Effector memory CD4-positive, alpha-beta T cell (primary cell): ENCODE measurements around the gene ANXA7.
"Not testable (repeated sequence)": the region's sequence is repeated elsewhere in the genome, so short reads cannot be mapped to it uniquely, and the experiment has no call there.

Experiments
- DNase-seq, 3 donors: peaks; one replicate each; pipeline ENCODE4 v3.0.0-alpha.2; 2020
- H3K27ac ChIP-seq: 2 replicates; pipeline ENCODE4 v1.7.0; 2013; ENCODE audit warnings: mild to moderate bottlenecking, low read length, moderate library complexity; ENCODE audit not compliant: insufficient read depth, poor library complexity, severe bottlenecking
- H3K27me3 ChIP-seq: replicated peaks from 2 replicates; pipeline ENCODE4 v1.7.0; 2013; ENCODE audit warnings: mild to moderate bottlenecking, low read length; ENCODE audit not compliant: insufficient read depth, control insufficient read depth, poor library complexity, severe bottlenecking
- H3K36me3 ChIP-seq: 2 replicates; pipeline ENCODE4 v1.7.0; 2013; ENCODE audit warnings: mild to moderate bottlenecking, low read length, moderate library complexity; ENCODE audit not compliant: control insufficient read depth, insufficient read depth
- H3K4me1 ChIP-seq: 2 replicates; pipeline ENCODE4 v1.7.0; 2013; ENCODE audit warnings: low read length, mild to moderate bottlenecking; ENCODE audit not compliant: control insufficient read depth, insufficient read depth, poor library complexity, severe bottlenecking
- H3K4me3 ChIP-seq: 2 replicates; pipeline ENCODE4 v1.7.0; 2013; ENCODE audit warnings: low read length, low read depth, mild to moderate bottlenecking; ENCODE audit not compliant: insufficient read depth, poor library complexity, severe bottlenecking
- H3K9me3 ChIP-seq: 2 replicates; pipeline ENCODE4 v1.7.0; 2013; ENCODE audit warnings: mild to moderate bottlenecking, low read length, moderate library complexity; ENCODE audit not compliant: control insufficient read depth

The ANXA7 gene

DNA sequence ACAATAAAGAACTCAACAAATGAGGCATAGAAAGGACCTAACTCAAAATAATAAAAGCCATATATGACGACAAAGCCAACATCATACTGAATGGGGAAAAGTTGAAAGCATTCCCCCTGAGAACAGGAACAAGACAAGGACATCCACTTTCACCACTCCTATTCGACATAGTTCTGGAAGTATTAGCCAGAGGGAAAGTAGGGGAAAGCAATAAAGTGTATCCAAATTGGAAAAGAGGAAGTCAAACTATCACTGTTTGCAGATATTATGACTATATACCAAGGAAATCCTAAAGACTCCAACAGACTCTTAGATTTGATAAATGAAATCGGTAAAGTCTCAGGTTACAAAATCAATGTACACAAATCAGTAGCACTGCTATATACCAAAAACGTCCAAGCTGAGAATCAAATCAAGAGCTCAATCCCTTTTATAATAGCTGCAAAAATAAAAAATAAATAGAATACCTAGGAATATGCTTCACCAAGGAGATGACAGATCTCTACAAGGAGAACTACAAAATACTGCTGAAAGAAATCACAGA is 4.8 kb downstream of the ANXA7 start:
- no peak for DNase-seq

DNA sequence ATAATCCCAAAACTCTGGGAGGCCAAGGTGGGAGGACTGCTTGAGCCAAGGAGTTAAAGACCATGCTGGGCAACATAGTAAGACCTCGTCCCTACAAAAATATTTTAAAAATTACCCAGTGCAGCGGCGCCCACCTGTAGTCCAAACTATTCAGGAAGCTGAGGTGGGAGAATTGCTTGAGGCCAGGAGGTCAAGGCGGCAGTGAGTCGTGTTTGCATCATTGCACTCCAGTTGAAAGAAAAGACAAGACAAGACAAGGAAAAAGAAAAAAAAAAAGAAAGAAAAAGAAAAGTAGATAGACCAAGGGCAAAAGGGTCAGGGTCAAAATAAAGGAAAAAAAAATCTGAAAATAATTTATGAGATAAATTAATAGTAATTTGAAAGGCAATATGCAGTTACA is 5.8 kb downstream of the ANXA7 start:
- no peak overlapping the region for H3K4me3 ChIP-seq
- no peak for DNase-seq
- H3K4me1 ChIP-seq, result peaks cover 11% of the 10 kb centered on the region
- H3K9me3 ChIP-seq, result no peaks in the 10 kb centered on the region
- H3K27me3 ChIP-seq, result no peaks in the 10 kb centered on the region
- H3K36me3 ChIP-seq, result peaks cover 6% of the 10 kb centered on the region
- H3K27ac ChIP-seq, result no peak overlapping the region

More for the DNA sequence above, 4.8 kb downstream of the ANXA7 start:
- H3K4me3 ChIP-seq, result no peak overlapping the region
- H3K4me1 ChIP-seq, result peaks cover 12% of the 10 kb centered on the region
- peaks cover 6% of the 10 kb centered on the region for H3K36me3 ChIP-seq
- no peaks in the 10 kb centered on the region for H3K9me3 ChIP-seq
- H3K27me3 ChIP-seq, result no peaks in the 10 kb centered on the region
- no peak overlapping the region for H3K27ac ChIP-seq

DNA sequence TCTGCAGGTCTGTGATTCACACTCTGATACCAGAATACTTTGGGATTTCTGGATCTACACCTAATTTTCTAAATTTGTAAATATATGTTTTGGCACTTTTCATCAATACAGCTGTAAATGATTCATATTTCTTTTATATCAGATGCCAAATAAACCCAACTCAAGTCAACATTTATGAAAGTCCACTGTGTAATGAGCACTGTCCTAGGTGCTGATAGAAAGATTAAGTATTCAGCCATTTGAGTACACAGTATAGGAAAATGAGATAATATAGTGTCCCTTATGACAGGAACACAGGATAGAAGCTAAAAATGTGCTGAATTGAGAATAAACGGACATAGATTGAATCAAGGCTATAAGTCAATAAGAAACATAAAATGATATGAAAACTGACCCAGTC is 6.4 kb downstream of the ANXA7 start:
- H3K27me3 ChIP-seq, result no peaks in the 10 kb centered on the region
- H3K4me1 ChIP-seq, result peaks cover 6% of the 10 kb centered on the region
- H3K27ac ChIP-seq, result no peak overlapping the region
- no peak overlapping the region for H3K4me3 ChIP-seq
- no peaks in the 10 kb centered on the region for H3K9me3 ChIP-seq
- no peak for DNase-seq
- H3K36me3 ChIP-seq, result peaks cover 6% of the 10 kb centered on the region

DNA sequence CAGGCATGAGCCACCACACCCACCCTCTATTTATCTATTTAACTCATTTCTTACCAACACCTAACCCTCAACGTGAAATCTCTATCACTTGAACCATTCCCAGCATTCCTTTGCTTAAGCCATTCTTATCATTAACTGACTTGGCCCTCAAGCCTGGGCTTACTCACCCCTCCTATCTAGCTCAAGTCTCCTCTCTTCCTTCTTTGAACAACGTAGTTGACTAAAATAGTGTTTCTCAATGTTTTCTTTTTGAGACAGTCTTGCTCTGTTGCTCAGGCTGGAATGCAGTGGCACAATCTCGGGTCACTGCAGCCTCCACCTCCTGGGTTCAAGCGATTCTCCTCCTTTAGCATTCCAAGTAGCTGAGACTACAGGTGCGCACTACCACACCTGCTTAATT is 7.0 kb downstream of the ANXA7 start:
- DNase-seq, result no peak
- Histone ChIP-seq H3K27ac (no peak overlapping the region), H3K9me3 (no peaks in the 10 kb centered on the region), H3K4me1 (peaks cover 2% of the 10 kb centered on the region), H3K36me3 (peaks cover 6% of the 10 kb centered on the region), H3K4me3 (no peak overlapping the region), H3K27me3 (no peaks in the 10 kb centered on the region)

DNA sequence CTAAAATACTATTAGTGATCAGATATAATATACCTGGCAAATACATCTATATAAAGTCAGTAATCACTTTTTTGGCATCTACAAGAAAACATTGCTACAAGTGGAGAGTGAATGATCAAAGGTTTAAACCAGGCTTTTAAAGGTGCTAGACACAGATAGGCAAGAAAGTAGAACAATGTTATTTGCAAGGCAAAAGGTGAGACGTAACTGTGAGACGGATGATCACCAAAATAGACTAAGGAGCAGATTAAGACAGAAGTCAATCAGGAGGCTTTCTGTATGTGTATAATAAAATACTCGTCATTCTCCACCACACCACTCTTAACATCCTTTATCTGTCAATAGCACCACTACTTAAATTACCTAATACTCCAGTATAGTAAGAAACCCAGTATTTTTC is 8.3 kb downstream of the ANXA7 start:
- no peak overlapping the region for H3K4me3 ChIP-seq
- H3K4me1 ChIP-seq, result no peaks in the 10 kb centered on the region
- H3K27me3 ChIP-seq, result no peaks in the 10 kb centered on the region
- peaks cover 6% of the 10 kb centered on the region for H3K36me3 ChIP-seq
- no peaks in the 10 kb centered on the region for H3K9me3 ChIP-seq
- H3K27ac ChIP-seq, result no peak overlapping the region
- DNase-seq, result no peak

DNA sequence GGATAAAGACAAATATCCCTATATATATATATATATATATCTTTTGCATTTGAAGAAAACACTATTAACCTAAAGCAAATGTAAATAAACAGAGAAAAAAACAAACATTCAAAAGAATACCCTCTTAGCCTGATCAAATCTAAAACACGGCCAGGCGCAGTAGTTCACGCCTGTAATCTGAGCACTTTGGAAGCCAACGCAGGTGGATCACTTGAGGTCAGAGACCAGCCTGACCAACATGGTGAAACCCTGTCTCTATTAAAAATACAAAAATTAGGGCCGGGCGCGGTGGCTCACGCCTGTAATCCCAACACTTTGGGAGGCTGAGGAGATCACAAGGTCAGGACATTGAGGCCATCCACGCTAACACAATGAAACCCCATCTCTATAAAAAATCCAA is 9.2 kb downstream of the ANXA7 start:
- H3K36me3 ChIP-seq, result peaks cover 6% of the 10 kb centered on the region
- DNase-seq, result no peak
- H3K9me3 ChIP-seq, result no peaks in the 10 kb centered on the region
- H3K4me1 ChIP-seq, result no peaks in the 10 kb centered on the region
- H3K27me3 ChIP-seq, result no peaks in the 10 kb centered on the region
- H3K4me3 ChIP-seq, result no peak overlapping the region
- H3K27ac ChIP-seq, result no peak overlapping the region

DNA sequence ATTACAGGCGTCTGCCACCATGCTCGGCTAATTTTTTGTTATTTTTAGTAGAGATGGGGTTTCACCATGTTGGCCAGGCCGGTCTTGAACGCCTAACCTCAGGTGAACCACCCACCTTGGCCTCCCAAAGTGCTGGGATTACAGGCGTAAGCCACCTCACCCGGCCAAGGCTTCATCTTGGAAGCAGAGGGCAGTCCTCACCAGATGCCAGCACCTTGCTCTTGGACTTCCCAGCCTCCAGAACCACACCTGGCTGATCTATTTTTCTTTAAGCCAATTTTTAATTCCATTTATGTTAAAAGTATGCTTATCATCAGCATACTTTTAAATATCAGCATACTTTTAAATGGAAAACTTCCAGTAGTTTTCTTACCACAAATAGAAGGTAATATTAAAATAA is 12.2 kb downstream of the ANXA7 start:
- DNase-seq, result no peak
- Histone ChIP-seq H3K36me3 (peaks cover 26% of the 10 kb centered on the region), H3K27me3 (no peaks in the 10 kb centered on the region), H3K27ac (no peak overlapping the region), H3K9me3 (no peaks in the 10 kb centered on the region), H3K4me3 (no peak overlapping the region), H3K4me1 (no peaks in the 10 kb centered on the region)

DNA sequence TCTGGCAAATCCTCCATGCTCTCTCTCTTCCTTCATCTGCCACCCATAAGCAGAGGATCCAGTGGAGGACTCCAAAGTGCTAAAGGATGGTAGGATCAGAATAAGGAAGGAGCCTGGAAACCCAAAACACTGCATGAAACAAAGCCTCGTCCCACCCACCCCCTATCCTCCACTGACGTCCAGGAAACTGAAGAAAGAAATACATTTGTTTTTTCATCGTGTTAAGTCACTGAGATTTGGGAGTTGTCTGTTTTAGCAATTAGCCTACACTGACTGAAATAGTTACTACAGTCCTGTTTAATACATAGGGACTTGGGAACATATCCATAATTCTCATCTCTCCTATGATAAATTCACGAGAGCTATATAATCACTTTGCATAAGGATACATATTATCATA is 14.8 kb downstream of the ANXA7 start:
- no peak for DNase-seq
- Histone ChIP-seq H3K36me3 (peaks cover 46% of the 10 kb centered on the region), H3K4me1 (no peaks in the 10 kb centered on the region), H3K9me3 (no peaks in the 10 kb centered on the region), H3K27me3 (no peaks in the 10 kb centered on the region), H3K4me3 (no peak overlapping the region), H3K27ac (no peak overlapping the region)

DNA sequence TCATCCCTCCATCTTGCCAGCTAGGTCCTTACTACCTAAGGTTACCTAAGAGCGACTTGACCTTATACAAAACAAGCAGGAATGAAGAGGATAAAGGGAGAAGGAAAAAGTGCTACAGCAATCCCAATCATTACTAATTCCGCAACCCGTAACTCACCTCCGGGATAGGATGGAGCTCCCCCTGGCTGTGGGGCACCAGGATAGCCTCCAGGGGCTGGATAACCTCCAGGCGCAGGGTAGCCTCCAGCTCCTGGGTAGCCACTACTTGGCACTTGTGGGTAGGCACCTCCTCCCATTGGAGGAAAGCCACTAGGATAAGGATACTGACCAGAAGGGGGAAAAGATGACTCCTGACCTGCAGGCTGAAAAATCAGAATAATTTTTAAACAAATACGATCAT is 15.8 kb downstream of the ANXA7 start:
- Histone ChIP-seq H3K36me3 (peaks cover 46% of the 10 kb centered on the region), H3K27me3 (no peaks in the 10 kb centered on the region), H3K9me3 (no peaks in the 10 kb centered on the region), H3K27ac (no peak overlapping the region), H3K4me3 (no peak overlapping the region), H3K4me1 (no peaks in the 10 kb centered on the region)
- DNase-seq, result no peak

DNA sequence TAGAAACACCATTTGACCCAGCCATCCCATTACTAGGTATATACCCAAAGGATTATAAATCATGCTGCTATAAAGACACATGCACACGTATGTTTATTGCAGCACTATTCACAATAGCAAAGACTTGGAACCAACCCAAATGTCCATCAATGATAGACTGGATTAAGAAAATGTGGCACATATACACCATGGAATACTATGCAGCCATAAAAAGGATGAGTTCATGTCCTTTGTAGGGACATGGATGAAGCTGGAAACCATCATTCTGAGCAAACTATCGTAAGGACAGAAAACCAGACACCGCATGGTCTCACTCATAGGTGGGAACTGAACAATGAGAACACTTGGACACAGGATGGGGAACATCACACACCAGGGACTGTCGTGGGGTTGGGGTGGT is 19.5 kb downstream of the ANXA7 start:
- H3K36me3 ChIP-seq, result peaks cover 58% of the 10 kb centered on the region

DNA sequence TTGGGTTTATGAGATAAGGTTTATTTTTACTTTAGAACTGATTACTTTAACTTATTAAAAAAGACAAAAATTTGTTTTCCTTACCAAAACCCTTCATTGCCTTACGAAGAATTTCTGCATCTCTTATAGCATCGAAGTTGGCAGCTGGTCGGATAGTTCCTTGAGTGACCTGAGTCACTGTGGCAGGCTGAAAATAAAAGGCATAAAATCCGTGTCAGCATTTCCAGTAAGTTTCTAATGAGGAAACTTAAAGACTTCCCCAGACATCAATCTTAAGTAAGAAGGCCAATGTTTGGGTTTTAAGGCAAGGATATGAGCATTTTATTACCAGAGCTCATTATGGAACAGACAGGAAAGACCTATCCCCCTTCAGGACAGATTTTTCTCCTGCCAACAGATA is 25.6 kb downstream of the ANXA7 start:
- no peak overlapping the region for H3K27ac ChIP-seq
- no peaks in the 10 kb centered on the region for H3K4me1 ChIP-seq
- DNase-seq, result no peak
- no peaks in the 10 kb centered on the region for H3K27me3 ChIP-seq
- H3K4me3 ChIP-seq, result no peak overlapping the region
- H3K36me3 ChIP-seq, result peaks cover 58% of the 10 kb centered on the region
- H3K9me3 ChIP-seq, result no peaks in the 10 kb centered on the region

More for the DNA sequence above, 19.5 kb downstream of the ANXA7 start:
- H3K9me3 ChIP-seq, H3K4me3 ChIP-seq, H3K27me3 ChIP-seq, H3K4me1 ChIP-seq, DNase-seq, H3K27ac ChIP-seq: not testable (repeated sequence)
